B cell (primary cell): ENCODE measurements around the gene SMARCD3. TPM values are rescaled to one million over a fixed set of nuclear protein-coding genes. Genes with fewer than 3 reads are reported as not detected.

Experiments used
- ATAC-seq: fragments of 200-7000 bp; cut with Tn5 transposase; one replicate; pipeline ENCODE4 v1.10.0; 2021; ENCODE audit warnings: low read depth, mild to moderate bottlenecking, moderate number of reproducible peaks, moderate library complexity
- CTCF ChIA-PET: fragments of 350-600 bp; sonication (Branson Sonifier 250); formaldehyde crosslinking; loops from one replicate; lab custom pipeline; 2021; ENCODE audit warnings: antibody characterized with exemption, inconsistent platforms; lab: Charles Lee
- POLR2A ChIA-PET: fragments of 350-600 bp; sonication (Branson Sonifier 250); formaldehyde crosslinking; loops from one replicate; lab custom pipeline; 2021; ENCODE audit warnings: antibody characterized with exemption; lab: Charles Lee
- DNase-seq: peaks from one replicate; pipeline ENCODE4 v3.0.0; 2013
- H2AFZ ChIP-seq: 2 replicates; pipeline ENCODE4 v1.6.1; 2012; ENCODE audit warnings: mild to moderate bottlenecking, low read depth, low read length; ENCODE audit not compliant: insufficient read depth, poor library complexity, severe bottlenecking
- H3K27ac ChIP-seq, 2 donors: 1 replicate in 1 of 2; 2 replicates in 1 of 2; pipeline ENCODE4 v1.5.1; 2012 to 2013; ENCODE audit warnings: low read length in 2 of 2, mild to moderate bottlenecking in 2 of 2, moderate library complexity in 1 of 2
- H3K27me3 ChIP-seq, 4 experiments: fragments of 200-600 bp in 1 of 4; sonication (generic) in 1 of 4; replicated peaks in 1 of 4; 1 replicate in 2 of 4; 2 replicates in 2 of 4; pipeline versions ENCODE4 v1.6.1 to v1.7.0; 2013 to 2016; ENCODE audit warnings: low read length in 3 of 4, mild to moderate bottlenecking in 2 of 4, mixed read lengths in 1 of 4, moderate library complexity in 1 of 4; ENCODE audit not compliant: insufficient read depth in 4 of 4, control insufficient read depth in 3 of 4; ENCODE audit errors: control extremely low read depth in 1 of 4
- H3K36me3 ChIP-seq, 2 experiments: replicated peaks in 1 of 2; 1 replicate in 1 of 2; 2 replicates in 1 of 2; pipeline versions ENCODE4 v1.6.1 to v1.7.1; 2013; ENCODE audit warnings: low read length in 1 of 2; ENCODE audit not compliant: insufficient read depth in 2 of 2, control insufficient read depth in 1 of 2; ENCODE audit errors: control extremely low read depth in 1 of 2, extremely low read depth in 1 of 2
- H3K4me1 ChIP-seq, 2 donors: fragments of 200-600 bp in 1 of 2; sonication (generic) in 1 of 2; 1 replicate in 1 of 2; 2 replicates in 1 of 2; pipeline versions ENCODE4 v1.5.1 to v1.6.1; 2013 to 2017; ENCODE audit warnings: low read length in 2 of 2; ENCODE audit not compliant: control insufficient read depth in 2 of 2, insufficient read depth in 2 of 2
- H3K4me2 ChIP-seq: replicated peaks from 2 replicates; pipeline ENCODE3; 2012; ENCODE audit warnings: mild to moderate bottlenecking, low read depth, low read length; ENCODE audit not compliant: poor library complexity, severe bottlenecking
- H3K4me3 ChIP-seq, 5 experiments: fragments of 200-600 bp in 1 of 5; sonication (generic) in 1 of 5; 1 replicate in 3 of 5; 2 replicates in 2 of 5; pipeline versions ENCODE4 v1.5.1 to v1.7.0; 2011 to 2016; ENCODE audit warnings: low read length in 4 of 5, mild to moderate bottlenecking in 4 of 5, low read depth in 2 of 5, control low read depth in 1 of 5, moderate library complexity in 1 of 5; ENCODE audit not compliant: insufficient read depth in 1 of 5; ENCODE audit errors: control extremely low read depth in 1 of 5, extremely low read depth in 1 of 5
- H3K79me2 ChIP-seq: fragments of 200-600 bp; sonication (generic); one replicate; pipeline ENCODE4 v1.6.0; 2016; ENCODE audit warnings: low read length; ENCODE audit not compliant: control insufficient read depth, insufficient read depth
- H3K9ac ChIP-seq: fragments of 200-600 bp; sonication (generic); 2 replicates; pipeline ENCODE4 v1.6.1; 2017; ENCODE audit warnings: mild to moderate bottlenecking, low read length, moderate library complexity
- H3K9me3 ChIP-seq, 3 donors: one replicate each; pipeline versions ENCODE4 v1.6.1 to v1.7.1; 2013; ENCODE audit warnings: low read length in 2 of 3; ENCODE audit not compliant: control insufficient read depth in 2 of 3, insufficient read depth in 1 of 3; ENCODE audit errors: control extremely low read depth in 1 of 3
- H4K20me1 ChIP-seq: 2 replicates; pipeline ENCODE4 v1.6.0; 2012; ENCODE audit warnings: mild to moderate bottlenecking, low read length; ENCODE audit not compliant: insufficient read depth, control insufficient read depth, poor library complexity, severe bottlenecking
- H3K27ac Mint-ChIP-seq: one replicate; pipeline ENCODE4 v1.8.0; 2021; ENCODE audit warnings: mixed read lengths
- H3K27me3 Mint-ChIP-seq: one replicate; pipeline ENCODE4 v1.8.0; 2021; ENCODE audit warnings: mixed read lengths
- H3K4me1 Mint-ChIP-seq: one replicate; pipeline ENCODE4 v1.8.0; 2021; ENCODE audit warnings: mixed read lengths
- H3K4me3 Mint-ChIP-seq: one replicate; pipeline ENCODE4 v1.8.0; 2021; ENCODE audit warnings: mixed read lengths
- H3K9me3 Mint-ChIP-seq: one replicate; pipeline ENCODE4 v1.8.0; 2022; ENCODE audit warnings: mixed read lengths; ENCODE audit not compliant: insufficient read depth
- CTCF ChIP-seq: fragments of 200-600 bp; IDR thresholded peaks from one replicate; pipeline ENCODE4 v1.8.0; 2022; ENCODE audit warnings: antibody characterized with exemption, mild to moderate bottlenecking
- EZH2 ChIP-seq: IDR thresholded peaks from 2 replicates; pipeline ENCODE4 v1.6.1; 2012; ENCODE audit warnings: borderline replicate concordance, low read depth, mild to moderate bottlenecking, moderate library complexity, low read length; ENCODE audit not compliant: insufficient read depth, poor library complexity, severe bottlenecking
- WGBS: methylation state at CpG from one replicate; pipeline ENCODE4 v1.1.5; 2013; ENCODE audit warnings: missing lambda C conversion rate; ENCODE audit not compliant: insufficient coverage; 5-methylcytosine and 5-hydroxymethylcytosine counted together
- intact Hi-C: fragments of 100-400 bp; cut with micrococcal nuclease; formaldehyde crosslinking; loops from one replicate; pipeline ENCODE4 v1.10.0; 2022
- polyA plus RNA-seq: library from polyadenylated mRNA; depleted of rRNA; stranded (reverse); fragments of >200 nt; gene quantifications from 2 replicates; pipeline ENCODE4 v1.2.3, GENCODE V29; 2012
- total RNA-seq, 2 donors: library from RNA; stranded (reverse); fragments of 120-200 nt in 1 of 2; gene quantifications; 1 replicate in 1 of 2; 2 replicates in 1 of 2; pipeline versions ENCODE4 v1.2.3 to v1.2.4, GENCODE V29; 2013 to 2022

SMARCD3 gene
- total and polyA plus RNA-seq, 2 donors (not counting 1 experiment from before 2014, with no cell fraction given), result 1.0 TPM; not detected in 1

GRCh38 chr7:151281686-151282085 lies 33.2 kb upstream of the SMARCD3 start:
- ChIA-PET POLR2A (no interaction called here), CTCF (interaction anchor here (0.7 kb wide), 1 partner anchor 67 kb away, joined by 5 read pairs; no protein-coding TSS in a partner anchor)
- Mint-ChIP-seq H3K27me3 (peaks cover 65% of the 10 kb centered on the region), H3K9me3 (no peaks in the 10 kb centered on the region), H3K4me1 (peaks cover 6% of the 10 kb centered on the region), H3K4me3 (no peak overlapping the region), H3K27ac (no peak overlapping the region)
- no peaks in the 10 kb centered on the region for H4K20me1 ChIP-seq
- peaks cover 0 to 31% (median 6%) of the 10 kb centered on the region in 4 experiments for H3K27me3 ChIP-seq
- H3K27ac ChIP-seq, result no peak overlapping the region
- ATAC-seq (no peak), DNase-seq (no peak)
- H3K4me1 ChIP-seq, result peaks cover 4% of the 10 kb centered on the region in 2 donors
- WGBS, result 94% methylated on average over 5 of the region's 6 CpGs
- TF ChIP-seq CTCF, result no peak
- TF ChIP-seq EZH2, result no peak
- H3K36me3 ChIP-seq, result no peaks in the 10 kb centered on the region
- no peaks in the 10 kb centered on the region for H3K79me2 ChIP-seq
- H3K4me2 ChIP-seq, result no peak overlapping the region
- intact Hi-C loops, result no loop called here
- H2AFZ ChIP-seq, result no peak overlapping the region
- peaks cover 0 to 7% (median 0%) of the 10 kb centered on the region in 3 donors for H3K9me3 ChIP-seq
- no peak overlapping the region for H3K4me3 ChIP-seq
- H3K9ac ChIP-seq, result no peak overlapping the region

- H3K27ac Mint-ChIP-seq, result no peak overlapping the region
- intact Hi-C loops, result no loop called here
- no peak for TF ChIP-seq EZH2
- no peak for TF ChIP-seq CTCF
- Histone ChIP-seq H3K36me3 (no peaks in the 10 kb centered on the region), H3K79me2 (no peaks in the 10 kb centered on the region), H3K9me3 (peaks cover 0 to 7% (median 0%) of the 10 kb centered on the region in 3 donors), H3K4me3 (no peak overlapping the region), H4K20me1 (no peaks in the 10 kb centered on the region), H3K27ac (no peak overlapping the region), H3K9ac (no peak overlapping the region), H3K27me3 (peaks cover 0 to 37% (median 8%) of the 10 kb centered on the region in 4 experiments), H3K4me1 (peaks cover 4 to 11% of the 10 kb centered on the region in 2 donors), H2AFZ (no peak overlapping the region), H3K4me2 (no peak overlapping the region)
- WGBS, result 92% methylated on average over 9 of the region's 9 CpGs
- peaks cover 68% of the 10 kb centered on the region for H3K27me3 Mint-ChIP-seq
- ATAC-seq, result no peak
- H3K4me3 Mint-ChIP-seq, result no peak overlapping the region
- DNase-seq, result no peak
- H3K4me1 Mint-ChIP-seq, result peaks cover 10% of the 10 kb centered on the region
- ChIA-PET POLR2A (no interaction called here), CTCF (no interaction called here)
- H3K9me3 Mint-ChIP-seq, result no peaks in the 10 kb centered on the region
These were observed 32.0 kb upstream of the SMARCD3 start for GRCh38 chr7:151280388-151281019.
